GM18868 (cell line): ENCODE results near the gene MAN1C1.

Experiments
- ATAC-seq: cut with Tn5 transposase; IDR thresholded peaks from one replicate; pipeline ENCODE4 v1.9.1; 2021; ENCODE audit warnings: mild to moderate bottlenecking, moderate library complexity; ENCODE audit not compliant: unreplicated experiment

The MAN1C1 gene

DNA sequence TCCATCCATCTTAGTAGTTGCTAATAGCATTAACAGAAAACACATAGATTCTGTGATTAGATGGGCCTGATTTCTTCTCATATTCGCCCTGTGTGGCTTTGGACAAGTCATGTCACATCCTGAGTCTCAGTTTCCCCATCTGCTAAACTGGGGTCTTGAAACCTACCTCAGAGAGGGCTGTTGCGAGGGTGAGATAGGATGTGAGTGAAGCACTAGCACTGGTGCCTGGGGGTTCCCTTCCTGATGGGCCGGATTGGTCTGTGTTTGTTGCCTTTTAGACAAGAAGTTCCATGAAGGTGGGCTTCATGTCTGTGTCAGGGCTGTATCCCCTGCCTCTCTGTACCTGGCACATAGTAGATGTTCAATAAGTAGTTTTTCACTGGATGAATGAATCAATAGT is 3.5 kb upstream of the MAN1C1 start:
- ATAC-seq = no peak

DNA sequence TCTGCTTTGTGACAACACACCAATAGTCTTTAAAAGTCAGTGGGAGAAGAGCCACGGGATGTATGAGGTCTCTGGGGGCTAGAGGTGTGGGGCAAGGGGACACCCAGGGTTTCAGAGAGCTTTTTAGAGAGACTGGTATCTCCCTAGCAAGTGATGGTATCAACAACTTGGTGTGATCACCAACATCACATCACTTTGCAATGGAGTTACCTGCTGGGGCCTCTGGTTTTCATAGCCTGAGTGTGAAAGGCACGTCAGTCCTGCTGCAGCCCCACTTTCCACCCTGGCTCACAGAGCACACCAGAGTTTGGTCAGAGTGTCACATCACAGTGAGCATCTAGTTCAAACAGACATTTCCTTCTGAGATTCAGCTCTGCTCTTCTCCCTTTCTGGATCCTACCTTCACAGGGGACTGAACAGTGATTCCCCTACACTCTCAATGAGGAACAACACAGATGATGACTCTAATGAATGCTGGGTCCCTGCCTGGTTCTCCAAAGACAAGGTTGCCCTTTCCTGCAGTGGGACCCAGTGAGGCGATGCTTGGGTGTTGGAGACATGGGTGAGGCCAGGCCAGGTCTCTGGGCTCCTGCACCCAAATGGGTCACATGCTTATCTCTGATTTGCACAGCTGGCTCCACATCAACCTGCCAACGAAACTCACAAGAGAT is 2.0 kb upstream of the MAN1C1 start:
- no peak for ATAC-seq

DNA sequence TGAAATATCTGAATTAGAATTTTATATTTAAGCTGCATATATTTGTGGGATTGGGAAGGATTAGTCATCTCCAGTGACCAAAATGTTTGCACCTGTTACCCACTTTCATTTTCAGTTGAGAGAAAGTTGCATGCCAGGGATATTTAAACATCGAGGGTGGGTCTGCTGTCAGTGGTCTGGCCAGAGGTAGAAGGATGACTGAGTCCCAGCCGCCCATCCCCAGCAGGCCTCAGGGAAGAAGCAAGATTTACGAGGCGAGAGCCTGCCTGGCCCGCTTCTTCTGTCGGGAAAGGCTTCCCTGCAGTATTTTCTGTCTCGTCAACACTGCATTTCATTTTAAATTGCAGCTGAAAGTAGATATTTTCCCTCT is 1.4 kb upstream of the MAN1C1 start:
- no peak for ATAC-seq

GRCh38 chr1:25615563-25616094 is 962 bp upstream of the MAN1C1 start:
- ATAC-seq = no peak

DNA sequence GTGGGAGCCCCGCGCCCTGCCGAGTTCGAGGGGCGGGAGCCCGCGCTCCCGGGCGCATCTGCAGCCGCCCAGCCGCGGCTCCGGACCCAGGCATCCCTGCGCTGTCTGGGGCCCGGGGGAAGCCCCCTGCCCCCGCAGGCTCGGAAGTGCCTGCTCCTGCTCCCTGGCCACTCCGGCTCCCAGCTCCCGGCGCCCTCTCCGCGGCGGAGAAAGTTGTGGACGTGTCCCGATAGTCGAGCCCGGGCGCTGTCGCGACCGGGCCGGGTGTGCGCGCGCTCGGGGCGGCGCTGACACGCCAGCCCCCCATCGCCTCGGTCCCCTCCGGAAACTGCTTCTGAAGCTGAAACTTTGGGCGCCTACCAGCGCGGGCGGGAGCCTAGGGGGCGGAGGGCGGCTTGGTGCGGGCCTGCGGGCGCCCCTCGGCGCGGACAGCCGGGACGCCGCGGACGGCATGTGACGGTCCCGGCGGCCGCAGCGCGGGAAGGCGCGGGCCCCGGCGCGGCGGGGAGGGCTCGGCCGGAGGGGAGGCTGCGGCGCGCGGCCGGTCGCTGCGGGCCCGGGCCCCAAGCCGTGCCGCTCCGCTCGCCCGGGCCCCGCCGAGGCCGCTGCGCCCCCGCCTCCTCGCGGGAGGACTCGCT is 515 bp downstream of the MAN1C1 start:
- no peak for ATAC-seq

GRCh38 chr1:25617625-25618432 is 1.2 kb downstream of the MAN1C1 start:
- ATAC-seq = no peak

DNA sequence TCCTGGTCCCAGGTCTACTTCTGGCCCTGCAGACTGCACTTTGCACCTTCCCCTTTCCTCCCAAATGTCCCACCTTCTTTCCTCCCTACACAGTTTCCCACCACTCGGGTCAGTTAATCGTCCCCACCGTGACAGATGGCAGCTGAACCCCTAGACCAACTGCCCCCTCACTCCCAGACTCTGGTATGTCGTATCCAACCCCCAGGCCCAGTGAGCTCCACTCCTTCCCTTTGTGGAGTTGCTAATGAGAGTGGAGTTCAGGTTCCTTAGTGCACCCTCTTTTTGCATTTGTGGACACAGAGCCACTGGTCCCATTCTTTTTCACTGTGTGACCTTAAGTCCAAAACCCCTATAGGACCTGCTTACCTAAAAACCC is 1.8 kb downstream of the MAN1C1 start:
- no peak for ATAC-seq

GRCh38 chr1:25619101-25619890 is 2.7 kb downstream of the MAN1C1 start:
- ATAC-seq = no peak

DNA sequence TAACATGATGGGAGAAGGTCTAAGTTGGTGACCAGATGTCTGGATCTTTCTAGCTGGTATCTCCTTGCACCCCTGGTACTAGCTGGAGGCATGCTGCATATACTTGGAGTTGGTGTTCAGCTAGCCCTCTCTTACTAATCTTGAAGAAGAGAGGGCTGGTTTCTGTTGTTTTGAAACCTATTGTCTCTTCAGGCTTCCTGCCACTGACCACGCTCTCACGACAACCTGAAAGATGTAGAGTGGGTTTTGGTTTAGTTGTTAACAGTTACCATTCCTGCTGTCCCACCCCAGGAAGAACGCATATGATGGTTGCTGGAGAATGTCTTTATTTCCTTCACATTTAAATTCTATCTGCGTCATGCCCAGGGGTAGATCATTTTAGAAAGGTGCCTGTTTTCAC is 3.6 kb downstream of the MAN1C1 start:
- no peak for ATAC-seq

DNA sequence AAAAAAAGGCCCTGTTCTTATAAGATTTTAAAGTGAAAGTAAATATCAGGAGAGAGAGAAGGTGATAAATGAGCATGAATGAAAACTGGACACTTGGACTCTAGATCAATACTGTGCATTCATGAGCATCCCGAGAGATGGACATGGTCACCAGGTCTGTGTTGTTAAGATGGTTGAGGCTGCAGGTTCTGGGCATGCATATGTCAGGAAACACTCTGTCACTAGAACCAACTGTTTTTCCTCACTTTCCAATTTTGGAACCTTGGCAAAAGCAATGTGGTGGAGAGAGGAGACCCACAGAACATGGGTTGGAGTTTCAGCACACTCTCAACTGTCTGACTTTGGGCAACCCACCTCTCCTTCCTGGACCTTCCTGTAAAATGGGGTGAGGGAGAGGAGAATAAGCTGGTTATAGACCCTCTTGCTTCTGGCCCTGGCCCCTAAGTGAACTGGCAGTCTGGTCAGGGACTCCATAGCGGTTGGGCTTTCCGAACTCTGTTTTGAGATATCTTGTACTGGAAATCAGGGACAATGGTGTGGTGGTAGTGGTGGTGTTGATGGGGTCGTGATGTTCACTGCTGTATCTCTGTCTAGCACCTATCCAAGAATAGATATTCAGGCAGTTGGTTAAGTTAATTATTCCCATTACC is 4.2 kb downstream of the MAN1C1 start:
- ATAC-seq = no peak

GRCh38 chr1:25621876-25622275 is 5.3 kb downstream of the MAN1C1 start:
- ATAC-seq = no peak

- no peak for ATAC-seq
These were observed 5.9 kb downstream of the MAN1C1 start for GRCh38 chr1:25622531-25622930.

DNA sequence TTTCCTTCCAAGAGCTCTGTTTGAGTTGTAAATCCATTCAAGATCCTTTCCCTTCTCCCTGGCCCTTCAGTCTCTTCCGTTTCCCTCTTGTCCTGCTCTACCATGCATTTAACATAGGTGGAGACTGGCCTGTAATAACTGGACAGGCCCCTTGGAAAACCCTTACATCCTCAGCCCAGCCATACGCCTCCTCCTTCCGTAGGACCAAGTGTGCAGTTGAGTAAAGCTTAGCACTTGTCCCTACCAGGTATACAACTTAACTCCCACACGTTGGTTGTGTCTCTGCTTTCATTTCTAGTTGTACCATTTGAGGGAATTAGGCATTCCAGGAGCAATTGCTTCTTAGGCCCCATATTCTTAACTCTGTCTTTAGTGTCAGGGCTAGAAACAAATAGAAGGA is 6.4 kb downstream of the MAN1C1 start:
- no peak for ATAC-seq

DNA sequence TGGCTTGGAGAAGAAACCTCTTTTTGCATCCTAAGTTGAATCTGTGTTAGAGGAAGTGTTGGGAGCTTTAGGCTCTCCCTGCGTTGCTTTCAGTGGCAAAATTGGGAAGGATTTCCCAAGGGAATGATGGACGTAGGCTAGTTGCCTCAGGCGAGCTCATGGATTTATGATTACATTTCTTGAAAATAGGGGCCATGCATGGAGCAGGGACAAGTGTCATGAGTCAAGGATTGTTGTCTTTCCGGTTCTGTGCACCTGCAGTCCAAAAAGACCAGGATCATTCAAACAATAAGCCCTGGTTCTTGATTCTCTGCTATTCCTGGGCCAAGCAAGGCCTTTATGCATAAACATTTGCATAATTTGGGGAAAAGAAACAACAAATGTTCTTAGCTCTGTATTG is 7.1 kb downstream of the MAN1C1 start:
- no peak for ATAC-seq

- ATAC-seq = no peak
These were observed 7.6 kb downstream of the MAN1C1 start for GRCh38 chr1:25624156-25624555.

GRCh38 chr1:25624604-25625003 is 8.0 kb downstream of the MAN1C1 start:
- no peak for ATAC-seq

- ATAC-seq = no peak
These were observed 9.4 kb downstream of the MAN1C1 start for GRCh38 chr1:25626018-25626417.

- ATAC-seq = no peak
These were observed 12.3 kb downstream of the MAN1C1 start for GRCh38 chr1:25628741-25629421.

DNA sequence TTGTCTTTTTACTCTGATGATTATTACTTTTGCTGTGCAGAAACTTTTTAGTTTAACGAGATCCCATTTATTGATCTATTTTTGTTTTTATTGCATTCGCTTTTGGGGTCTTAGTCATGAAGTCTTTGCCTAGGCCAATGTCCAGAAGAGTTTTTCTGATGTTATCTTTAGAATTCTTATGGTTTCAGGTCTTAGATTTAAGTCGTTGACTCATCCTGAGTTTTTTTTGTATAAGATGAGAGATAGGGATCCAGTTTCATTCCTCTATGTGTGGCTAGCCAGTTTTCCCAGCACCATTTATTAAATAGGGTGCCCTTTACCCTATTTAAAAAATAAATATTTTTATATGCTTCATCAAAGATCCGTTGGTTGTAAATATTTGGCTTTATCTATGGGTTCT is 13.2 kb downstream of the MAN1C1 start:
- ATAC-seq = no peak
